Measurements from ENCODE around the gene STK32A. TPM values are rescaled to one million over a fixed set of nuclear protein-coding genes. Genes with fewer than 3 reads are reported as not detected.
"Not testable (repeated sequence)": the region's sequence is repeated elsewhere in the genome, so short reads cannot be mapped to it uniquely, and the experiment has no call there.

The STK32A gene
- polyA plus RNA-seq, 4 donors = 12.0 to 19.4 (median 14.8) TPM

DNA sequence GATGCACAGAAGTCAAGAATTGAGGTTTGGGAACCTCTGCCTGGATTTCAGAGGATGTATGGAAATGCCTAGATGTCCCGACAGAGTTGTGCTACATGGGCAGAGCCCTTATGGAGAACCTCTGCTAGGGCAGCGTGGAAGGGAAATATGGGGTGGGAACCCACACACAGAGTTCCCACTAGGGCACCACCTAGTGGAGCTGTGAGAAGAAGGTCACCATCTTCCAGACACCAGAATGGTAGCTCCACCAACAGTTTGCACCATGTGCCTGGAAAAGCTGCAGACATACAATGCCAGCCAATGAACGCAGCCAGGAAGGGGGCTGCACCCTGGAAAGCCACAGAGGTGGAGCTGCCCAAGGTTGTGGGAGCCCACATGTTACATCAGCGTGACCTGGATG is 104.5 kb downstream of the STK32A start:
- DNase-seq (ENCODE audit: low read depth in 4 of 4, low spot score in 2 of 4) = no peak

DNA sequence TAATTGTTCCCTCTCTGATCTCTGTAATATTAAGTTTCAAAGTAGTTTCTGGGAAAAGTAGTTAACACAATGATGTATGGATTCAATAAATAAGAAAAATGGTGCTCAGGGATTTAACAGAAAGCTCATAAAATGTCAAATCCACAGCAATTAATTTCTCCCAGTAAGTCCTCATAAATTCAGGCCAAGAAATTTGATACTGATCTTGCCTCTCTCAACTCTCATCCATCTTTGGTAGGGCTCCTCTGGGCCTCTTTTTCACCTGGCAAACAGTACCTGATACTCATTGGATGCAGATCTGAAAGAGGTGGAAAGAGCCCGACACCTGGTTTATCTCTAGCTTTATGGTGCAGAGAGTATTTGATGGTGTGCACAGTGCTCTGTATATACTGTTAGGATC is 106.1 kb downstream of the STK32A start:
- DNase-seq (ENCODE audit: low read depth in 4 of 4, low spot score in 2 of 4) = peak in 2 of 4 donors; percentile 24 to 37

DNA sequence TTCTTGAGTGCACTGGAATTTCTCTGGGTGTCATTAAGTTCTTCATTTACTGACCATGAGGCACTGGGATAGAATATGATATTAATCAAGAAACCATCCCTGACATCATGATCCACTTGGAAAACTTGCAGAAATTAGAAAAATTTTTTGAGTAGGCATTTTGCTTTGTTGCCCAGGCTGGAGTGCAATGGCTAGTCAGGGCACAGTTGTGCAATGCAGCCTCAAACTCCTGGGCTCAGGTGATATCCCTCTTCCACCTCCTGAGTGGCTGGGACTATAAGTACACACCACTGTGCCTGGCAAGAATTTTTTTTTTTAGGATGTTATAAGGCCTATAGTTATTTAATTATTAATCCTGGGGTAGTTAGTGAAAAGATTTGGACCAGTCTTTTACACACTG is 106.5 kb downstream of the STK32A start:
- DNase-seq (ENCODE audit: low read depth in 4 of 4, low spot score in 2 of 4) = no peak

DNA sequence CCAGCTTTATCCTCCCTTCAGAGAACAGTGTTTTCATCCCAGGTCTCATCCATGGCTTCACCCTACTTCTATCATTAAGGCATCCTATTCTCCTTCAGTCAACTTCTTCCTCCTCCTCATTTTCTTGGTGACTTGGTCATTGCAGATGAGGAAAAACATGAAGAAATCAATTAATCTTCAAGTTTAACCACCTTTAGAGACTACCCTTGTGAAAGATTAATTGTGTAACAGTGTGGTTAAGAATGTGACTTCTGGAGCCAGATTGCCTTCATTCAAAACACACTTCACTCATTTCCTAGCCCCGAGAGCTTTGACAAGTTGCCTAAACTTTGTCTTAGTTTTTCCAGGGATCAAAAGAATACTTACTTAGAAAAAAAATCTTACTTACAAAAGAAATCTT is 110.0 kb downstream of the STK32A start:
- no peak for DNase-seq (ENCODE audit: low read depth in 4 of 4, low spot score in 2 of 4)

DNA sequence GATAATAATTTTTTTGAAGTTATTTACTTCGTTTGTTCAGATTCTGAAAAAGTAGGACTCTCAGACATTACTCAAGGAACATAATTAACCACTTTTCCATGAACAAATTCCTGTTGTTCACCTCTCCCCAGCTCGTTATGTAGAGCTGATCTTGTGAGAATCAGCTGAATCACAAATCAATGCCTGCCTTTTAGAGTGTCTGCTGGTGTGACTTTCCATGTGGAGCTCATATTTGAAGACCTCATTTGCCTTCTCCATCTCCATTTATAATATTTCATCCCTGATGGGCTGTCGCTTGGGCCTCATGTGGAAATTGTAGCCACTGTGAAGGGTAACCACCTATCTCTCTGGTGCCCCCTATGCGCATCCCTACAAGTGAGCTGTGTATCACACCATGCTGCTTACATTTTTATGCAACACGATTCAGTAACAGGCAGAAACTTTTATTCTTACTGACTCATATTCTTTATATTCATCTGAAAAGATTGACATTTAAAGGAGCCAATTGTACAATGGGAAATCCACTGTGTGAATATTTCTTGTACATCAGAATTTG is 111.3 kb downstream of the STK32A start:
- DNase-seq (ENCODE audit: low read depth in 4 of 4, low spot score in 2 of 4) = no peak

DNA sequence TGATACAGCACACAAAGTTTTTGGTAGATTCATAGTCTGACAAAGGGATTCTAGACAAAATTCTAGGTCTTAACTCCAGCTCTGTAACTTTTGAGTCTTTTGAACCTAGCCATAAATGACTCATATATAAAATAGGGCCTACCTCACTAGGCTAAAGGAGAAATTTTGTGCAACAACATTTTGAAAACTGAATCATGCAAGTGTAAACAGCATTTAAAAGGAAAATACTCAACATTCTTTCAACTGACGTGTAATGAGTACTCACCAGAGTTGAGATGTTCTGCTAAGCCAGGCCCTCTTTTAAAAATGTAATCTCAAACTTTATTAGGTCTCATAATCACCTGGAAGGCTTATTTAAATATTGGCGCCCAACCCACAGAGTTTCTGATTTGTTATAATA is 113.2 kb downstream of the STK32A start:
- DNase-seq (ENCODE audit: low read depth in 4 of 4, low spot score in 2 of 4) = no peak

DNA sequence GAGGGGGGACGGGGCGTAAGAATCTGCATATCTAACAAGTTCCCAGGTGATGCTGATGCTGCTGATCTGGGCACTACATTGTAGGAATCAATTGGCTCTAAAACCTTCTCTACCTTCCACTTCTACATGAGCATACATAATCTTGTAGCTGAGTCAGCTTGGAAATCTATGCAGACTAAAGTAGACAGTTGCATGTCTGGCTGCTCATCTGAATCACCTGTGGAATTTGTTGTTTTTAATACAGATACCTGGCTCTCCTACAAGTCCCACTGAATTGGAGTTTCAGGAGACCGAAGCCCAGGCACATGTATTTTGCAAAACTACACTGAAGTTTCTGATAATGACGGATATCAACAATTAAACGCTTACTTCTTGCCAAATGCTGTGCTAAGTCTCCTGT is 113.6 kb downstream of the STK32A start:
- DNase-seq (ENCODE audit: low read depth in 4 of 4, low spot score in 2 of 4) = no peak

DNA sequence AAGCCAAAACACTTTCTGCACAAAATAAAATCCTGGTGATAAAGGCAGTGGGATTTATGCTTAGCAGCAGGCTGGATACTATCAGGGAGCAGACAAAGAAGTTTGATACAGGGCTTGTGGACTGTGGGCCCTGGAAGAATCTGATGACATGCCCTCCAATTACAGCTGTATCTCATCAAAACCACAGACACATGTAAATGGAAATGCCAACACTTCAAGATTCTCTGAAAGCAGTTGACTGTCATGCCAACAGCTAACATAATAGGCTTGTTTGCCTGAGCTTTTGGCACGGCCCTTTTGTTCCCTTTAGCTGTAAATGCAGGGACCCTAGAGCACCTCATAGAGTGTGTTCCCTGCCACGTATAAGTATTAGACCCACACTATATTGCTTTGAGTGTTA is 114.4 kb downstream of the STK32A start:
- no peak for DNase-seq (ENCODE audit: low read depth in 4 of 4, low spot score in 2 of 4)

DNA sequence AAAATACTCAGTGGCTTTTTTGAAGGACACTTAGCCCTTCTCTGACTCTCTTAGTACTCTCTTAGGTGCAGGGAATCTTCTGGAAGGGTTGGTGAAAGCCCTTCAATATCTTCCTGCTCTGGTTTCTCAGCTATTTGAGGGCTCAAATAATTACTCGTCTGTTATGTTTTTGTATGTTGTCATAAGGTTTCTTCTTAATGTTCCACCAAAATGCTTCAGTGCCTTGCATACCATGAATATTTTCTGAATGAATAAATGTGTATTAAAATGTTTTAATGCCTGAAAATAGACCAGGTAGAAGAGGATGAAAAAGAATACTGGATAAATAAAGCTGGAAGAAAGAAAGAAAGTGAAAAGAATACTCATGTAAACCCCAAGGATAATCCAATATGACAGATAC is 124.3 kb downstream of the STK32A start:
- no peak for DNase-seq (ENCODE audit: low read depth in 4 of 4, low spot score in 2 of 4)

DNA sequence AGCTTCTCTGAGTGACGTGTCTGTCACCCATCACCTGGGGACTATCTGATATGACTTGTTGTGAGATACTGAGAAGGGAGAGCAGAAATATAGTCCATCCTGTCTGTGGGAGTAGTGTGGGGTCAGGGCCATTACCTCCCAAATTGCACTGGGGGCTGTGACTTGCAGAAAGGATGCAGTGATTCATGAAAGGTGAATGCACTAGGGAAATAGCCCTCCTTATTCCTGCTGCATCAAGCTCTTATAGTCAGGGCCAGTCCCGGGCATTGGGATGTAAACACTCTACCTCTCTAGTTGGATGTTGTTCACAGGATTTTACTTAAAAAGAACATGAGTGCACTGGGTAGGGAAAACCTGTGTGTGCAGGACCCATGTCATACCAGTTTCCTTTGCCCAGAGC is 124.8 kb downstream of the STK32A start:
- no peak for DNase-seq (ENCODE audit: low read depth in 4 of 4, low spot score in 2 of 4)

DNA sequence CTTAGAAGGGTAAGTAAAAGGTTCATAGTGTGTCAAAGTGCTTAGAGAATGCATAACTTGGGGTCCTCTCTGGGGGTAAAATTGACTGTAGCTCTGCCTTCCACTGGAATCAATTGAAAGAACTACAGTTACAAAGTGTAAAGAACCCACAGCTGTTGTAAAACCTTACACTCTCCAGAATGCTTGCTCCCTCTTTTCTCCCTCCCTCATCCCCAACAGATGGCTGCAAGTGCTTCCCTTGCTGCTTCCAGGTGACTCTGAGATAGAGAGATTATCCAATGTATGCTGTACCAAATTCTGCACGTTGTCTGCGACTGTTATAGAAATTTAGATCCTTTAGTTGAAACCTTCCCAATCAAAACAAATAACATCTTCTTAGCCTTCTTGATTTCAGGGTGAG is 126.0 kb downstream of the STK32A start:
- no peak for DNase-seq (ENCODE audit: low read depth in 4 of 4, low spot score in 2 of 4)

DNA sequence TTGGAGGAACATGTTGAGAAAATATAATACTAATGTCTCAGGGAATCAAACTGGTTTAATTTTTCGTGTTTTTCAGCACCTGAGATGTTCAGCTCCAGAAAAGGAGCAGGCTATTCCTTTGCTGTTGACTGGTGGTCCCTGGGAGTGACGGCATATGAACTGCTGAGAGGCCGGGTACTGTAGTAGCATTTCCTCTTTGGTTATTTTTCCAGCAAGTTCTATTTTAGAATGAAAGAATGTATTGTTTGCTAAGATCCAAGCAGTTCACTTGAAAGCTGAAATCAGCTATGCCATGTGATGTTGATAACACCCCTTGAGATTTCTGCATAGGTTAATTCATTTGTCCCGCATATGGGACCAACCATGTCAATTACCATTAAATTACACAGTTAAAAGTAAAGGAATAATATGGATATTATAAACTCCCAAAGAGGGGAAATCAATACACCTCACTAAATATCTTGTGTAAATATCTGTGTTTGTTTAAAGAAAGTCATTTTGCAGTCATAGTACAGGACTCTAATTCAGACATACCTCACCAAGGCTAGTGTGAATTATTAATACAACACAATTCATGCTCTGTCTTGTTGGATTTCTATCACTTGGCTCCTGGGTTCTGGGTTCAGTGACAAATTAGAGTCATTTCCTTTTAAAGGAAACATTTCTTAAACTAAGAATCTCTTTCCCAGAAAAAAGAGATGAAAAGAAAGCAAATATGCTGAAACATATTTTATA is 126.8 kb downstream of the STK32A start:
- no peak for DNase-seq (ENCODE audit: low read depth in 4 of 4, low spot score in 2 of 4)

DNA sequence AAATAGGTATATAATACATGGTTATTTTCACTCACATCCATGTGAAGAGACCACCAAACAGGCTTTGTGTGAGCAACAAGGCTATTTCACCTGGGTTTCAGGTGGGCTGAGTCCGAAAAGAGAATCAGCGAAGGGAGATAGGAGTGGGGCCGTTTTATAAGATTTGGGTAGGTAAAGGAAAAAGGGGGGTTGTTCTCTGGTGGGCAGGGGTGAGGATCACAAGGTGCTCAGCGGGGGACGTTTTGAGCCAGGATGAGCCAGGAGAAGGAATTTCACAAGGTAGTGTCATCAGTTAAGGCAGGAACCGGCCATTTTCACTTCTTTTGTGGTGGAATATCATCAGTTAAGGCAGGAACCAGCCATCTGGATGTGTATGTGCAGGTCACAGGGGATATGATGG is 132.6 kb downstream of the STK32A start:
- not testable (repeated sequence) for DNase-seq (ENCODE audit: low read depth in 4 of 4, low spot score in 2 of 4)

DNA sequence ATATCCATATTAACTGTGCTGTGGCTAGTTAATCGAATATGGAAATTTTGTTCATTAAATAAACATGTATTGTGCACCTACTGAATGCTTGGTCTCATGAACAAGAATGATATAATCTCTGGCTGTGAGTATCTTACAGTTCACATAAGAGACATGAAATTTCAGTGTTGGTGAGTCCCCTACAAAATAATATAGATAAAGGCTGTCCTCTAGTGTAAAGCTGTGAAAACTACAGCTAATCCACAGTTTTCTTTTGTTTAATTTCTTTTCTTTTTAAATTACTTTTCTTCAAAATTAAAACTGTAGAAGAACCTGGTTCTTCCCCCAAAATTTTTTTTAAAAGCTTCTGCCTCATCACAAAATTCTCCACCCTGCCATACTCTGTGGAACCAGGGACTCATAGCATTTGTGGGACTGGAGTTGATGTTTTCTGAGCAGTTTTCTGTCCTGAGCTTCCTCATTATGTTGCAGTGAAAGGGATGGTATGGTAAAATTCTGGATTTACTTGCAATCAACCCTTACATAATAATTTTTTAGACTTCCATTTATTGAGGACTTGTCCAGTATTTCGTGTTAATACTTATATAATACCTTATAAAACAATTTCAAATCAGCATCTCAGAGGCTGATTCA is 135.0 kb downstream of the STK32A start:
- DNase-seq (ENCODE audit: low read depth in 4 of 4, low spot score in 2 of 4) = no peak

DNA sequence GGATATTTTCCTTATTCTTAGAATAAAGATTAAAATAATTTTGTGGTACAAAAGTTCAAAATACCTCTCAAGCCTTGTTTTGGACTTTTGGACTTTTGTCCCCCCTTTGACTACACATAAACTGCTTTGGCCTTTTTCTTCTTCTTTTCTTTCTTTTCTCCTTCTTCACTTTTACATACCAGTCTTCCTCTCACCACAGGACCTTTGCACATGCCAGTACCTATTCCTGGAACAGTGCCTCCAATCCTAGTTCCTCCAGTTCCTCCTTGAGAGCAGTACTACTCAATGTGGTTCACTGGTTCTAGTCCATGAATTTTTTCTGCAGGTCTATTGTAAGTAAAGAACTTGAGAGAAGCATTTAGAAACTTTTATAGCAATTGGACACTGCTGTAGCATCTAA is 136.5 kb downstream of the STK32A start:
- no peak for DNase-seq (ENCODE audit: low read depth in 4 of 4, low spot score in 2 of 4)

DNA sequence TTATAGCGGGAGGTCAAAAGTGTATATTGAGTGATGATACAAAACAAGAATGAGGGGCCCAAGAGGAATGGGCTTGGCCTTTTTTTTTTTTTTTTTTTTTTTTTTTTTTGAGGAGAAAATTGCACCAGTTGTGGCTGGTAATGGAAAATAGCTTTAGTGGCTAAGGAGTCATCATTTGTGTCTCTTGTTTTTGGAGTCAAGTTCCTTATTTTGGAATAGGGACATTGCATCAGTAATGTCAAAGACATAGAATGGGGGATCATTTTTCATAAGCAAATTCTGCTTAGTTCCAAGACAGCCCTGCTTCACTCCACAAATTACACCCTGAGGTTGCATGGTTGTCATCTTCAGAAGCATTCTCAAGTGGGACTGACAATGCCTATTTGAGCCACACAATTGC is 137.4 kb downstream of the STK32A start:
- DNase-seq (ENCODE audit: low read depth in 4 of 4, low spot score in 2 of 4) = no peak

DNA sequence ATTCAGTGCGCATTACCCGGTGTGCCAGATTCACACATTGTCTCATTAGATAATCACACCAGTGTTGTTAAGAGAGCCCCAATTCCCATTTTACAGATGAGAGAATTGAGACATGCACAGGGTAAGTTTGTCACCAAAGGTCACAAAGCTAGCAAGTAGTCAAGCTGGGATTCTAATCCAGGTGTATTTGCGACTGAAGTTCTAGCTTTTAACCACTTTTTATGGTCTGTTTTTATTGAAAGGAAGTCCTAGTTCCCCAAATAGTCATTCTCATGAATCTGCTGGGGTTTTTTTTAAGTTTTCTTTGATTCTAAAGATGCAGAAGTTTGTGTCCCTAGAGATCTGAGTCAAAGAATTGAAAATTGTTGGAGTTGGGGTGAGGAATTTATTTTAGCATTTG is 138.5 kb downstream of the STK32A start:
- no peak for DNase-seq (ENCODE audit: low read depth in 4 of 4, low spot score in 2 of 4)

DNA sequence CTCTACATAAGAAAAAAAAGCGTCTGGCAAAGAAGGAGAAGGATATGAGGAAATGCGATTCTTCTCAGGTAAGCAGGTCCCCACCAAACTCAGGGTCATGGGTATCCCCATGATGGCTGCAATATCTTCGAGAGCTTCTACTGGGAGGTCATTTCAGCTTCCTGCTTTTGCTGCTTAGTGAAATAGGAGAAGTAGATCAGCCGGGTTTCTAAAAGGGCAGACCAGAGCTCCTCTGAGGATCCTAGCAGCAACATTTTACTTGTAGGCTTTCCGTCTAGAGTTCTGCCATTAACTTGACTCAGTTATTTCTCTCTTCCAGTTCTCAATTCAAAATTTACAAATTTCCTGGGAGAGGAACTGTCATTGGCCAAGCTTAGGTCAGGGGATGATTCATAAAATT is 140.3 kb downstream of the STK32A start:
- no peak for DNase-seq (ENCODE audit: low read depth in 4 of 4, low spot score in 2 of 4)

DNA sequence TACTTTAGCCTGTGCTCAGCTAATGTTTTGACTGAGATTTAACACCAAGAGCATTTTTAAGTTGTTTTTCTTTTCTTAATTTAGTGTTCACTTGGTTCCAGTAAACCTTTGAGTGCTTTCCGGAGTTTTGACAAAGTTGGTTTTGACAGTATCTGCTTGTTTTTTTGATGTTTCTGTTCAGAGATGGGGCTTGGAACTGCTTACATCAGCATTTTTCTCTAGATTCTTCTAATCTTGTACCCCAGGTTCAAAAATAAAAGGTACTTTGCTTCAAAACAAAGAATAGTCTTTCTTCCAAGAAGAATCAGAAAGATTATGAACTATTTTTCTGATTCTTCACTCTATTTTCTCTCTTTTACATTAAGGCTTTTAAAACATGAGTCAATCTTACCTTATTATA is 142.9 kb downstream of the STK32A start:
- DNase-seq (ENCODE audit: low read depth in 4 of 4, low spot score in 2 of 4) = no peak

DNA sequence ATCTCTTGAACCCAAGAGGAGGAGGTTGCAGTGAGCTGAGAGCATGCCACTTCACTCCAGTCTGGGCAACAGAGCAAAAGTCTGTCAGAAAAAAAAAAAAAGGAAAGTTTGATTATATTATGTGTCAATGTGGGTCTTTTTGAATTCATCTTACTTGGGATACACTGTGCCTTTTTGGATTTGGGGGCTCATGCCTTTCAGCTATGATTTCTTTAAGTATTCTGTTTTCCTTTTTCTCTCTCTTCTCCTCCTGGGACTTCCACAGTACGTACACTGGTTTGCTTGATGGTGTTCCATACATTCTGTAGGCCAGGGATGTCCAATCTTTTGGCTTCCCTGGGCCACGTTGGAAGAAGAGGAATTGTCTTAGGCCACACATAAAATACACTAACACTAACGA is 146.7 kb downstream of the STK32A start:
- DNase-seq (ENCODE audit: low read depth in 4 of 4, low spot score in 2 of 4) = no peak

DNA sequence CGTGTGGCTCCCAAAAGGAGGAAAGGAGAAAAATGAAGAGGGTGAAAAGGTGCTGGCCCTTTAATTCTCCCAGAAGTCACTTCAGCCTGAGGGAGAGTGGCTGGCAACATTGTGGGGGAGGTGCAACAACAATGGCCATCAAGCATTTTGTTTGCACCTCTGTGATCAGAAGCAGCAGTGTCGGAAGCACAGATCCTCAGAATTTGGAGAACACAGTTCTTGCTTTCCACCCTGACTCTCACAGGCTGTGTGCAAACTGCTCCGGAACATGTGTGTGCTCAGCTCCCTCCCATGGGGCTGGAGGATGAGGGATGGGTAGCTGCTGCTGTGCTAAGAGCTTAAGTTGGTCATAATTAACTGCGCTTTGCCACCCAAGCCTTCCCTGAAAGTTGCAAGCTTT is 147.9 kb downstream of the STK32A start:
- DNase-seq (ENCODE audit: low read depth in 4 of 4, low spot score in 2 of 4) = no peak

Measured in left renal cortex interstitium (tissue), 4 donors.